ENCODE data around the gene NAGPA. TPM values are rescaled to one million over a fixed set of nuclear protein-coding genes. Genes with fewer than 3 reads are reported as not detected.

NAGPA gene
- total RNA-seq, 1 donor from 2014 or later: 3.3 TPM

DNA sequence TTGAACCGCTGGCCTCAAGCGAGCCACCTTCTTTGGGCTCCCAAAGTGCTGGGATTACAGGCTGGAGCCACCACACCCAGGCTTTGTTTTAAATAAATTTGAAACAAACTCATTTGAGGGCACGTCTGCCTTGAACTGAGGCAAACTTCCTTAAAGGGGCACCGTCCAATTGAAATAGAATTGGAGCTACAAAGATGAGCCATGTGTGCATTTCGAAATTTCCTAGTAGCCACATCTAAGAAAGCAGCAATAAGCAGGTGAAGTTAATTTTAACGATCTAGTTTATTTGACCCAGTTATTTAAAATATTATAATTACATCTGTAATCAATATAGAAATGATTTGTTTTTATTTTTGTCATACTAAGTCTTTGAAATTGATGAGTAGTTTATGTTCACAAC, 32.8 kb upstream of the NAGPA start:
- H3K9ac ChIP-seq: peak overlapping the region; percentile 28
- H3K36me3 ChIP-seq: no peaks in the 10 kb centered on the region
- no peak for TF ChIP-seq EZH2 (IDR thresholded peaks at IDR 0.05)
- H3F3A ChIP-seq (ENCODE audit: low read depth): no peaks in the 10 kb centered on the region
- Mint-ChIP-seq H3K27me3 (ENCODE audit: insufficient read depth, low read depth) (peaks cover 8% of the 10 kb centered on the region), H3K9me3 (no peaks in the 10 kb centered on the region), H3K27ac (no peak overlapping the region), H3K4me1 (no peaks in the 10 kb centered on the region), H3K4me3 (no peak overlapping the region), H3K36me3 (no peaks in the 10 kb centered on the region)
- no peaks in the 10 kb centered on the region for H3K9me3 ChIP-seq (ENCODE audit: low read depth)
- no peaks in the 10 kb centered on the region for H4K20me1 ChIP-seq (ENCODE audit: low read depth)
- no peaks in the 10 kb centered on the region for H3K27me3 ChIP-seq
- H3K4me1 ChIP-seq: no peaks in the 10 kb centered on the region
- no peaks in the 10 kb centered on the region for H3K79me2 ChIP-seq (ENCODE audit: low read depth)
- no peak overlapping the region for H3K4me2 ChIP-seq
- no peak overlapping the region for H3K27ac ChIP-seq
- DNase-seq (ENCODE audit: low spot score): no peak
- H3K4me3 ChIP-seq: no peak overlapping the region
- H2AFZ ChIP-seq (replicated peaks): no peak overlapping the region

DNA sequence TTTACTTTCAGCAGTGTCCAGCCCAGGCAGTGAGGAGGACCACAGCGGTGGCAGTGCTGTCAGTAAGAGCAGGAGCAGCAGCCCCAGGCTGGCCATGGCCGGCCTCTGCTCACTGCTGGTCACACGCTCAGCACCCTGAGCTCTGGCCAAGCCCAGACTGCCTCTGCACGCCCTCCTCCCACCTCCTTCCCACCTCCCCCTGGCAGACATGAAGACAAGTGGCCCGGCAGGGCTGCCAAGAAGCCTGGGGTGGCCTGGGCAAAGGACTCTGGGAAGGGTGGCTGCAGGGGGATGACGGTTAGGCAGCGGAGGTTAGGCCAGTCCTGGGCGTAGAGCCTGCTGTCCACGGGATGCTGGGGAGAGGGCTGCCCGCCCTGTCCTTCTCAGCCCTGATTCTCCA, 32.1 kb upstream of the NAGPA start, which contains the start of gene C16orf89:
Gene C16orf89, minus strand, starts transcription at position 144 of the 400 bp plus-strand sequence. Its CDS starts 48 bp downstream, at position 96.
- no peaks in the 10 kb centered on the region for H3F3A ChIP-seq (ENCODE audit: low read depth)
- TF ChIP-seq, protein P1, sequence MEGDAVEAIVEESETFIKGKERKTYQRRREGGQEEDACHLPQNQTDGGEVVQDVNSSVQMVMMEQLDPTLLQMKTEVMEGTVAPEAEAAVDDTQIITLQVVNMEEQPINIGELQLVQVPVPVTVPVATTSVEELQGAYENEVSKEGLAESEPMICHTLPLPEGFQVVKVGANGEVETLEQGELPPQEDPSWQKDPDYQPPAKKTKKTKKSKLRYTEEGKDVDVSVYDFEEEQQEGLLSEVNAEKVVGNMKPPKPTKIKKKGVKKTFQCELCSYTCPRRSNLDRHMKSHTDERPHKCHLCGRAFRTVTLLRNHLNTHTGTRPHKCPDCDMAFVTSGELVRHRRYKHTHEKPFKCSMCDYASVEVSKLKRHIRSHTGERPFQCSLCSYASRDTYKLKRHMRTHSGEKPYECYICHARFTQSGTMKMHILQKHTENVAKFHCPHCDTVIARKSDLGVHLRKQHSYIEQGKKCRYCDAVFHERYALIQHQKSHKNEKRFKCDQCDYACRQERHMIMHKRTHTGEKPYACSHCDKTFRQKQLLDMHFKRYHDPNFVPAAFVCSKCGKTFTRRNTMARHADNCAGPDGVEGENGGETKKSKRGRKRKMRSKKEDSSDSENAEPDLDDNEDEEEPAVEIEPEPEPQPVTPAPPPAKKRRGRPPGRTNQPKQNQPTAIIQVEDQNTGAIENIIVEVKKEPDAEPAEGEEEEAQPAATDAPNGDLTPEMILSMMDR (IDR thresholded peaks at IDR 0.05): no peak
- TF ChIP-seq EZH2 (IDR thresholded peaks at IDR 0.05) (no peak), EZH2phosphoT487 (IDR thresholded peaks at IDR 0.05) (no peak)
- no peaks in the 10 kb centered on the region for H3K4me1 ChIP-seq
- no peak within 1 kb of the TSS for H3K27ac ChIP-seq
- H3K4me3 ChIP-seq: no peak within 1 kb of the TSS
- H3K4me3 Mint-ChIP-seq: no peak within 1 kb of the TSS
- no peaks in the 10 kb centered on the region for H3K4me1 Mint-ChIP-seq
- H3K36me3 ChIP-seq: no peaks in the 10 kb centered on the region
- H3K27me3 ChIP-seq: no peaks in the 10 kb centered on the region
- no peaks in the 10 kb centered on the region for H3K79me2 ChIP-seq (ENCODE audit: low read depth)
- no peak for DNase-seq (ENCODE audit: low spot score)
- H3K9ac ChIP-seq: peak within 1 kb of the TSS; percentile 32
- H3K27ac Mint-ChIP-seq: no peak within 1 kb of the TSS
- H3K9me3 ChIP-seq (ENCODE audit: low read depth): no peaks in the 10 kb centered on the region
- no peaks in the 10 kb centered on the region for H3K36me3 Mint-ChIP-seq
- H3K4me2 ChIP-seq: no peak within 1 kb of the TSS
- H2AFZ ChIP-seq (replicated peaks): no peak within 1 kb of the TSS
- H3K9me3 Mint-ChIP-seq: no peaks in the 10 kb centered on the region
- H3K27me3 Mint-ChIP-seq (ENCODE audit: insufficient read depth, low read depth): peaks cover 7% of the 10 kb centered on the region
- H4K20me1 ChIP-seq (ENCODE audit: low read depth): no peaks in the 10 kb centered on the region

DNA sequence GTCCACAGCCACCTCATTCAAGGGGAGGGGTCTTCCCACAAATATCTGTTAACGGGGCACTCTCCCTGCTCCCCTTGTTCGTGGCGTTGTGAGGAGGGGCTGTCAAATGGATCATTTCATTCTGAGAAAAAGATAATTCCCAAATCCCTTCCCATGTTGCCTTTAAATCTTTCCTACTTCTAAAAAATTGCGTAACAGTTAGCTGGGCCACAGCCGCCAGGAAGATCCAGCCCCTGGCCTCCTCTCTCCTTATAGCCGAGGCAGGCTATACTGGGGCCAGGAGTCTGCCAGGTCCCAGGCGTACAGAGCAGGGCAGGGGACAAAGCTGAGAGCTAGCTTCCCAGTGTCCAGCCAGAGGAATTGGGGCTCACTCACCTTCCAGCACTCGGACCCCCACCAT, 31.6 kb upstream of the NAGPA start:
- no peaks in the 10 kb centered on the region for H3K36me3 Mint-ChIP-seq
- no peaks in the 10 kb centered on the region for H3K9me3 ChIP-seq (ENCODE audit: low read depth)
- no peaks in the 10 kb centered on the region for H3K79me2 ChIP-seq (ENCODE audit: low read depth)
- H3K9me3 Mint-ChIP-seq: no peaks in the 10 kb centered on the region
- H3K4me3 ChIP-seq: no peak overlapping the region
- no peaks in the 10 kb centered on the region for H3K4me1 ChIP-seq
- no peaks in the 10 kb centered on the region for H3K27me3 ChIP-seq
- no peak overlapping the region for H3K4me3 Mint-ChIP-seq
- H3K27me3 Mint-ChIP-seq (ENCODE audit: insufficient read depth, low read depth): peaks cover 6% of the 10 kb centered on the region
- TF ChIP-seq EZH2phosphoT487 (IDR thresholded peaks at IDR 0.05): no peak
- TF ChIP-seq, protein P1 (IDR thresholded peaks at IDR 0.05): no peak
- no peak for TF ChIP-seq EZH2 (IDR thresholded peaks at IDR 0.05)
- no peak overlapping the region for H3K27ac Mint-ChIP-seq
- no peaks in the 10 kb centered on the region for H3K36me3 ChIP-seq
- H3K27ac ChIP-seq: no peak overlapping the region
- H3F3A ChIP-seq (ENCODE audit: low read depth): peaks cover 2% of the 10 kb centered on the region
- no peaks in the 10 kb centered on the region for H4K20me1 ChIP-seq (ENCODE audit: low read depth)
- no peak overlapping the region for H3K4me2 ChIP-seq
- DNase-seq (ENCODE audit: low spot score): no peak
- H2AFZ ChIP-seq (replicated peaks): no peak overlapping the region
- H3K4me1 Mint-ChIP-seq: no peaks in the 10 kb centered on the region
- peak overlapping the region; percentile 32 for H3K9ac ChIP-seq

DNA sequence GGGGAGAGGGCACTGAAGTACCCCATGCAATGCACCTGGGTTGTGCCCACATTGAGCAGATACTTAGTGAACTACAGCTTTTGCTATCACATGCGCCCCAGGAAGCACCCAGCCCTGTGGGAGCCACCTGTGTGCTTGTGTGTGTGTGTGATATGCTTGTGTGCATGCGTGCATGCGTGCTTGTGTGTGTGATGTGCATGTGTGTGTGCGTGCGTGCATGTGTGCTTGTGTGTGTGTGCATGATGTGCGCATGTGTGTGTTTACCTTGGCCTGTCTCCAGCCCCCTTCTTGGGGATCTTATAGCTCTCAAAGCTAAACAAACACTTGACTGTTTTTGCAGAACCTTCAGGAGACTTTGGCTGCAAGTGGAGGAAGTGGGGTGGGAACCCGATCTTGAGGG, 31.2 kb upstream of the NAGPA start:
- TF ChIP-seq, protein P1 (IDR thresholded peaks at IDR 0.05): no peak
- TF ChIP-seq EZH2 (IDR thresholded peaks at IDR 0.05) (no peak), EZH2phosphoT487 (IDR thresholded peaks at IDR 0.05) (no peak)
- Histone ChIP-seq H3K79me2 (ENCODE audit: low read depth) (no peaks in the 10 kb centered on the region), H4K20me1 (ENCODE audit: low read depth) (no peaks in the 10 kb centered on the region), H3K9ac (no peak overlapping the region), H3K27ac (no peak overlapping the region), H3K9me3 (ENCODE audit: low read depth) (no peaks in the 10 kb centered on the region), H3F3A (ENCODE audit: low read depth) (peaks cover 5% of the 10 kb centered on the region), H3K36me3 (no peaks in the 10 kb centered on the region), H3K4me2 (no peak overlapping the region), H2AFZ (replicated peaks) (no peak overlapping the region), H3K4me1 (peaks cover 3% of the 10 kb centered on the region), H3K27me3 (no peaks in the 10 kb centered on the region), H3K4me3 (no peak overlapping the region)
- Mint-ChIP-seq H3K9me3 (no peaks in the 10 kb centered on the region), H3K4me1 (no peaks in the 10 kb centered on the region), H3K36me3 (no peaks in the 10 kb centered on the region), H3K4me3 (no peak overlapping the region), H3K27ac (no peak overlapping the region), H3K27me3 (ENCODE audit: insufficient read depth, low read depth) (peaks cover 6% of the 10 kb centered on the region)
- no peak for DNase-seq (ENCODE audit: low spot score)

All from neural progenitor cell (in vitro differentiated cells).